Kidney (tissue), 14 donors: Measurements from ENCODE around the gene RNF224. TPM values are rescaled to one million over a fixed set of nuclear protein-coding genes. Genes with fewer than 3 reads are reported as not detected.

Experiments used
- DNase-seq, 5 donors: peaks; one replicate each; pipeline ENCODE4 v3.0.0-alpha.2; 2013 to 2020
- FAIRE-seq: peaks from 2 replicates; lab custom pipeline; 2012; peaks lifted over from hg19 to GRCh38; lab: Jason Lieb, UNC
- H3K27ac ChIP-seq, 2 donors: one replicate each; pipeline ENCODE4 v1.7.0; 2013; ENCODE audit warnings: low read depth in 2 of 2, low read length in 2 of 2, inconsistent platforms in 1 of 2
- H3K27me3 ChIP-seq: one replicate; pipeline ENCODE4 v1.7.1; 2013; ENCODE audit warnings: low read length, inconsistent platforms; ENCODE audit not compliant: control insufficient read depth, insufficient read depth
- H3K36me3 ChIP-seq, 3 donors: one replicate each; pipeline versions ENCODE4 v1.7.0 to v1.7.1; 2013; ENCODE audit warnings: low read length in 3 of 3, control low read depth in 1 of 3, inconsistent platforms in 1 of 3; ENCODE audit not compliant: insufficient read depth in 3 of 3, control insufficient read depth in 2 of 3
- H3K4me1 ChIP-seq, 3 donors: one replicate each; pipeline versions ENCODE4 v1.7.0 to v1.7.1; 2013; ENCODE audit warnings: low read length in 3 of 3, inconsistent platforms in 1 of 3, low read depth in 1 of 3; ENCODE audit not compliant: control insufficient read depth in 2 of 3, insufficient read depth in 2 of 3
- H3K4me3 ChIP-seq, 3 donors: one replicate each; pipeline versions ENCODE4 v1.7.0 to v1.8.1; 2013; ENCODE audit warnings: low read length in 3 of 3, control low read depth in 1 of 3, inconsistent platforms in 1 of 3
- H3K9ac ChIP-seq, 3 donors: one replicate each; pipeline versions ENCODE4 v1.7.0 to v1.7.1; 2013; ENCODE audit warnings: low read length in 3 of 3, control low read depth in 1 of 3, inconsistent platforms in 1 of 3
- H3K9me3 ChIP-seq, 3 donors: one replicate each; pipeline versions ENCODE4 v1.7.0 to v1.7.1; 2013; ENCODE audit warnings: low read length in 3 of 3, control low read depth in 1 of 3, inconsistent platforms in 1 of 3; ENCODE audit not compliant: control insufficient read depth in 2 of 3, insufficient read depth in 1 of 3
- intact Hi-C: fragments of 100-400 bp; cut with DNase I; formaldehyde crosslinking; loops from one replicate; pipeline ENCODE4 v1.11.1; 2022
- polyA plus RNA-seq: library from polyadenylated mRNA; stranded (reverse); fragments of 350-450 nt; fragmentation: Illumina TruSeq; extraction: RNeasy Lipid Tissue Mini Kit (QIAGEN cat#74804); gene quantifications from one replicate; pipeline ENCODE4 v1.2.3, GENCODE V29; 2014; ENCODE audit warnings: low read depth, low replicate concordance; ENCODE audit not compliant: insufficient read depth
- total RNA-seq: library from RNA; stranded (reverse); fragmentation: NEBNext Ultra II Directional; extraction: Animal tissue kit (Norgen Biotek cat#: 25700); gene quantifications from one replicate; pipeline ENCODE4 v1.2.1, GENCODE V29; 2021
- TF ChIP-seq, protein P1 (sequence below): IDR thresholded peaks from 3 replicates; pipeline ENCODE4 v1.5.1; 2012; ENCODE audit warnings: mild to moderate bottlenecking, moderate library complexity, borderline replicate concordance; ENCODE audit not compliant: insufficient read depth; ENCODE audit errors: extremely low read depth
- donor health status: control.
- donor health status: control.
- donor health status: control.
- donor health status: control.
- donor health status: control.
- donor health status: DM: yes; HTN: yes; CAD: no.
- donor health status: Normal renal cell carcinoma (clear cell type).

RNF224 gene
- total and polyA plus RNA-seq, 2 donors from 2014 or later = 0.80 to 0.85 TPM

DNA sequence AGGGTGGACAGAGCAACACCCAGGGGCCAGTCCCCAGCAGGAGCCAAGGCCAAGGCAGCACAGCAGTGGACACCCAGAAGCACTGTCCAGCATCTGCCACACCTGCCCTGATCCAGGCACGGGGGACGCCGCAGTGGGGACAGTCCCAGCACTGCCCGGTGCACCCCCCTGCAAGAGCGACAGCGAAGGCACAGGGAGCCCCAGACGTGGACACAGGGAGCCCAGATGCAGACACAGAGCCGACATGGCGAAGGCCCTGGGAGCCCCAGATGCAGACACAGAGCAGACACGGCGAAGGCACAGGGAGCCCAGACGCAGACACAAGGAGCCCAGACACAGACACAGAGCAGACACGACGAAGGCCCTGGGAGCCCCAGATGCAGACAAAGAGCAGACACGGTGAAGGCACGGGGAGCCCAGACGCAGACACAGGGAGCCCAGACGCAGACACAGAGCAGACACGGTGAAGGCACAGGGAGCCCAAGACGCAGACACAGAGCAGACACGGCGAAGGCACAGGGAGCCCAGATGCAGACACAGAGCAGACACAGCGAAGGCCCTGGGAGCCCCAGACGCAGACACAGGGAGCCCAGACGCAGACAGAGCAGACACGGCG is 43.2 kb upstream of the RNF224 start:
- Histone ChIP-seq H3K36me3 (peaks cover 0 to 27% (median 26%) of the 10 kb centered on the region in 3 donors), H3K9me3 (no peaks in the 10 kb centered on the region), H3K27me3 (no peaks in the 10 kb centered on the region), H3K9ac (no peak overlapping the region), H3K27ac (no peak overlapping the region), H3K4me3 (no peak overlapping the region), H3K4me1 (peaks cover 4 to 19% (median 14%) of the 10 kb centered on the region in 3 donors)
- TF ChIP-seq, protein P1, sequence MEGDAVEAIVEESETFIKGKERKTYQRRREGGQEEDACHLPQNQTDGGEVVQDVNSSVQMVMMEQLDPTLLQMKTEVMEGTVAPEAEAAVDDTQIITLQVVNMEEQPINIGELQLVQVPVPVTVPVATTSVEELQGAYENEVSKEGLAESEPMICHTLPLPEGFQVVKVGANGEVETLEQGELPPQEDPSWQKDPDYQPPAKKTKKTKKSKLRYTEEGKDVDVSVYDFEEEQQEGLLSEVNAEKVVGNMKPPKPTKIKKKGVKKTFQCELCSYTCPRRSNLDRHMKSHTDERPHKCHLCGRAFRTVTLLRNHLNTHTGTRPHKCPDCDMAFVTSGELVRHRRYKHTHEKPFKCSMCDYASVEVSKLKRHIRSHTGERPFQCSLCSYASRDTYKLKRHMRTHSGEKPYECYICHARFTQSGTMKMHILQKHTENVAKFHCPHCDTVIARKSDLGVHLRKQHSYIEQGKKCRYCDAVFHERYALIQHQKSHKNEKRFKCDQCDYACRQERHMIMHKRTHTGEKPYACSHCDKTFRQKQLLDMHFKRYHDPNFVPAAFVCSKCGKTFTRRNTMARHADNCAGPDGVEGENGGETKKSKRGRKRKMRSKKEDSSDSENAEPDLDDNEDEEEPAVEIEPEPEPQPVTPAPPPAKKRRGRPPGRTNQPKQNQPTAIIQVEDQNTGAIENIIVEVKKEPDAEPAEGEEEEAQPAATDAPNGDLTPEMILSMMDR = no peak
- intact Hi-C loops = no loop called here
- DNase-seq (no peak), FAIRE-seq (no peak)

DNA sequence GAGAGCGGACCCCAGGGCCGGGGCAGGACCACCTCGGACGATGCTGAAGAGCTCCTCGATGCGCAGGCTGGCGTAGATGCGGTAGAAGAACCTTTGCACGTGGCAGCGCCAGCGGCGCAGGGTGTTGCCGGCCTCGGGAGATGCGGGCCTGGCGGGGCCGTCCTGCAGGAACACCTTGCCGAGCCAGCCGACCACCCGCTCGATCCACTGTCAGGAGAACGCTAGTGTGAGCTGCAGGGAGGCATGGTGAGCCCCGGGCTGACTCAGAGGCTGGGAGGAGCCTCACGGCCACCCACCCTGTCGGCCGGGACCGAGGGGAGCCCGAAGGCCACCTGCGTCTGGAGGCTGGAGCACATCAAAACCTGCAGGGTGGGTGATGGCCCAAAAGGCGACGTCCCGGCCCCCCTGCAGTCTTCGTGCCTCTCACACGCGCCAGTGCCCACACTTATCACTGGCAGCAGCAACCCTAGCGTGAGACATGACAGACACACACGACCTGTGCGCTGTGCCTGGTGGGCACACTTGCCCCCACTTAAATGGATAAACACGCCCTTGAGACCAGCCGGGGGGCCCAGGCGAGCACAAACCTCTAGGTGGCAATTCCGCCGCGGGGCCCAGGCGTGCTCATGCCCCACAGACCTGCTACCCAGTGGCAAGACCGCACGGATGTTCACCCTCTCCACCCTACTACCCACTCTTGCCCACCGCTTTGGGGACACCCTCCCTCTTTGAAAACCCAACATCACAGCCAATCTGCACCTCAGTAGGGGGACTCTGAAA is 42.2 kb upstream of the RNF224 start:
- FAIRE-seq = no peak
- H3K27ac ChIP-seq = no peak overlapping the region
- H3K27me3 ChIP-seq = no peaks in the 10 kb centered on the region
- peaks cover 0 to 27% (median 24%) of the 10 kb centered on the region in 3 donors for H3K36me3 ChIP-seq
- no peak for DNase-seq
- H3K9ac ChIP-seq = no peak overlapping the region
- TF ChIP-seq, protein P1 = no peak
- intact Hi-C loops = no loop called here
- peaks cover 4 to 29% (median 23%) of the 10 kb centered on the region in 3 donors for H3K4me1 ChIP-seq
- H3K4me3 ChIP-seq = no peak overlapping the region
- no peaks in the 10 kb centered on the region for H3K9me3 ChIP-seq

DNA sequence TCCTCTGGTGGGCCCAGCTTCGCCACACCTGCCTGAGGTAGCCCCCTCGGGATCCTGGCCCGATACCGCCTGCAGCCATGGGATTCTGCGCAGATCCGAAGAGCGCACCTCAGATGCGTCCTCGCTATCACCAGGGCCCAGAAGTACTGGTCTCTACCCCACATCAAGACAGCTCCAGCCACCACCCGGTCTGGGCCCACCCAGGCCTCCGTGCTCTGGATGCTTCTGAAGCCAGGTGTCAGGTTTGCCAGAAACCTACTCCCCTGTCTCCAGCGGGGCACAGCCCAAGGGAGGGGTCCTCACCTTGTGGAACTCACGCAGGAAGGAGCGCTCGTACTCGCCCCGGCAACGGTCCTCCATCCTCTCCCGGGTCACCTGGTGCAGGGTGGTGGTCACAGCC is 41.4 kb upstream of the RNF224 start:
- H3K27me3 ChIP-seq = no peaks in the 10 kb centered on the region
- TF ChIP-seq, protein P1 = no peak
- FAIRE-seq (no peak), DNase-seq (no peak)
- peaks cover 0 to 28% (median 24%) of the 10 kb centered on the region in 3 donors for H3K36me3 ChIP-seq
- intact Hi-C loops = no loop called here
- no peaks in the 10 kb centered on the region for H3K9me3 ChIP-seq
- H3K4me1 ChIP-seq = peaks cover 4 to 36% (median 30%) of the 10 kb centered on the region in 3 donors
- no peak overlapping the region for H3K27ac ChIP-seq
- no peak overlapping the region for H3K4me3 ChIP-seq
- H3K9ac ChIP-seq = no peak overlapping the region
